MM.1S (cell line): Measurements from ENCODE around the gene CORO2A.

Experiments used
- DNase-seq: peaks from one replicate; pipeline ENCODE4 v3.0.0-alpha.2; 2015
- H2AFZ ChIP-seq: fragments of 300-600 bp; sonication (generic); 2 replicates; pipeline ENCODE4 v1.6.0; 2016; ENCODE audit warnings: antibody characterized with exemption, low read length
- H3F3A ChIP-seq: fragments of 300-600 bp; sonication (generic); 2 replicates; pipeline ENCODE4 v1.6.1; 2016; ENCODE audit warnings: mild to moderate bottlenecking, antibody characterized with exemption, low read length, moderate library complexity, mixed read lengths; ENCODE audit not compliant: insufficient read depth
- H3K27ac ChIP-seq: fragments of 300-600 bp; sonication (generic); 2 replicates; pipeline ENCODE4 v1.5.1; 2016; ENCODE audit warnings: mild to moderate bottlenecking, low read length
- H3K27me3 ChIP-seq: fragments of 300-600 bp; sonication (generic); replicated peaks from 2 replicates; pipeline ENCODE4 v1.6.0; 2016; ENCODE audit warnings: low read length; ENCODE audit not compliant: insufficient read depth
- H3K36me3 ChIP-seq: fragments of 300-600 bp; sonication (generic); replicated peaks from 2 replicates; pipeline ENCODE4 v1.6.1; 2016; ENCODE audit warnings: mild to moderate bottlenecking, low read length, mixed read lengths; ENCODE audit not compliant: insufficient read depth
- H3K4me1 ChIP-seq: fragments of 300-600 bp; sonication (generic); 2 replicates; pipeline ENCODE4 v1.6.1; 2016; ENCODE audit warnings: low read length, mixed read lengths
- H3K4me2 ChIP-seq: fragments of 300-600 bp; sonication (generic); 2 replicates; pipeline ENCODE4 v1.6.0; 2016; ENCODE audit warnings: low read depth, low read length
- H3K4me3 ChIP-seq: fragments of 300-600 bp; sonication (generic); 2 replicates; pipeline ENCODE4 v1.5.1; 2016; ENCODE audit warnings: low read length, mixed read lengths
- H3K79me2 ChIP-seq: fragments of 300-600 bp; sonication (generic); 2 replicates; pipeline ENCODE4 v1.6.1; 2016; ENCODE audit warnings: mixed run types, low read length, mixed read lengths
- H3K9ac ChIP-seq: fragments of 300-600 bp; sonication (generic); 2 replicates; pipeline ENCODE4 v1.6.1; 2016; ENCODE audit warnings: low read length, mixed read lengths
- H3K9me2 ChIP-seq: fragments of 300-600 bp; sonication (generic); replicated peaks from 2 replicates; pipeline ENCODE4 v1.6.1; 2016; ENCODE audit warnings: mild to moderate bottlenecking, low read length, mixed read lengths; ENCODE audit not compliant: insufficient read depth
- H3K9me3 ChIP-seq: fragments of 300-600 bp; sonication (generic); replicated peaks from 2 replicates; pipeline ENCODE4 v1.6.1; 2016; ENCODE audit warnings: mild to moderate bottlenecking, low read length, mixed read lengths; ENCODE audit not compliant: insufficient read depth
- H4K20me1 ChIP-seq: fragments of 300-600 bp; sonication (generic); 2 replicates; pipeline ENCODE4 v1.6.1; 2016; ENCODE audit warnings: mild to moderate bottlenecking, low read length, moderate library complexity, mixed read lengths; ENCODE audit not compliant: insufficient read depth
- EZH2 ChIP-seq: fragments of 300-600 bp; sonication (generic); optimal IDR thresholded peaks from 2 replicates; pipeline ENCODE3; 2017; ENCODE audit warnings: low read depth, mild to moderate bottlenecking, antibody characterized with exemption, low read length, mixed read lengths
- EZH2phosphoT487 ChIP-seq: fragments of 300-600 bp; sonication (generic); IDR thresholded peaks from 2 replicates; pipeline ENCODE4 v1.6.1; 2018; ENCODE audit warnings: antibody characterized with exemption, low read length
- TF ChIP-seq, protein P1 (sequence below): fragments of 300-600 bp; sonication (generic); IDR thresholded peaks from 2 replicates; pipeline ENCODE4 v1.5.1; 2016; ENCODE audit warnings: antibody characterized with exemption, low read length, mixed read lengths

The CORO2A gene

GRCh38 chr9:98158071-98158831, 34.2 kb downstream of the CORO2A start:
- H3K27ac ChIP-seq, result no peak overlapping the region
- TF ChIP-seq EZH2, result no peak
- no peak for TF ChIP-seq EZH2phosphoT487
- TF ChIP-seq, protein P1, sequence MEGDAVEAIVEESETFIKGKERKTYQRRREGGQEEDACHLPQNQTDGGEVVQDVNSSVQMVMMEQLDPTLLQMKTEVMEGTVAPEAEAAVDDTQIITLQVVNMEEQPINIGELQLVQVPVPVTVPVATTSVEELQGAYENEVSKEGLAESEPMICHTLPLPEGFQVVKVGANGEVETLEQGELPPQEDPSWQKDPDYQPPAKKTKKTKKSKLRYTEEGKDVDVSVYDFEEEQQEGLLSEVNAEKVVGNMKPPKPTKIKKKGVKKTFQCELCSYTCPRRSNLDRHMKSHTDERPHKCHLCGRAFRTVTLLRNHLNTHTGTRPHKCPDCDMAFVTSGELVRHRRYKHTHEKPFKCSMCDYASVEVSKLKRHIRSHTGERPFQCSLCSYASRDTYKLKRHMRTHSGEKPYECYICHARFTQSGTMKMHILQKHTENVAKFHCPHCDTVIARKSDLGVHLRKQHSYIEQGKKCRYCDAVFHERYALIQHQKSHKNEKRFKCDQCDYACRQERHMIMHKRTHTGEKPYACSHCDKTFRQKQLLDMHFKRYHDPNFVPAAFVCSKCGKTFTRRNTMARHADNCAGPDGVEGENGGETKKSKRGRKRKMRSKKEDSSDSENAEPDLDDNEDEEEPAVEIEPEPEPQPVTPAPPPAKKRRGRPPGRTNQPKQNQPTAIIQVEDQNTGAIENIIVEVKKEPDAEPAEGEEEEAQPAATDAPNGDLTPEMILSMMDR, result no peak
- H4K20me1 ChIP-seq, result no peaks in the 10 kb centered on the region
- no peak overlapping the region for H3K4me2 ChIP-seq
- H3K9me2 ChIP-seq, result no peaks in the 10 kb centered on the region
- no peaks in the 10 kb centered on the region for H3K36me3 ChIP-seq
- no peak overlapping the region for H3K4me3 ChIP-seq
- no peak overlapping the region for H3K9ac ChIP-seq
- no peaks in the 10 kb centered on the region for H3K27me3 ChIP-seq
- no peaks in the 10 kb centered on the region for H3F3A ChIP-seq
- DNase-seq, result no peak
- H3K9me3 ChIP-seq, result no peaks in the 10 kb centered on the region
- H3K4me1 ChIP-seq, result no peaks in the 10 kb centered on the region
- no peak overlapping the region for H2AFZ ChIP-seq
- H3K79me2 ChIP-seq, result no peaks in the 10 kb centered on the region

DNA sequence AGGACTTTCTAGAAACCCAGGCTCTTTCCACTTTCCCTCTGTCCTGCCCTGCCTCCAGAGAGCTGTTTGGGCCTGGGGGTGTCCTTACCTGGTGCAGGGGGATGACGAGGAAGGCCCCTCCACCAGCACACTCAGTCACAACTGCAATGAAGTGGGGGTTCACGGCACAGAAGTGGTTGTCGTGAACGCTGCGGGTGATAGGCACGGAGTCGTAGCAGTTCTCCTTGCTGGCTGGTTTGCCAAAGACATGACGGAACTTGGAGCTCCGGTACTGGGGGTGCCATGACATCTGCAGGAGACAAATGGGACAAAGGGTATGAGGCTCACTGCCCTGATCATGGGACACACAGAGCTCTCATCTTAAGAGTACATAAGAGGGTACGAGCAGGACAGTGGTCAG, 35.1 kb downstream of the CORO2A start:
- Histone ChIP-seq H3K4me1 (no peaks in the 10 kb centered on the region), H3K36me3 (no peaks in the 10 kb centered on the region), H3K9me2 (no peaks in the 10 kb centered on the region), H3K4me3 (no peak overlapping the region), H4K20me1 (no peaks in the 10 kb centered on the region), H3K9ac (no peak overlapping the region), H3F3A (no peaks in the 10 kb centered on the region), H3K9me3 (no peaks in the 10 kb centered on the region), H3K4me2 (no peak overlapping the region), H3K27me3 (no peaks in the 10 kb centered on the region), H2AFZ (no peak overlapping the region), H3K27ac (no peak overlapping the region), H3K79me2 (no peaks in the 10 kb centered on the region)
- TF ChIP-seq EZH2phosphoT487, result no peak
- DNase-seq, result no peak

- Histone ChIP-seq H3K27ac (no peak overlapping the region), H3K4me2 (no peak overlapping the region)
- TF ChIP-seq EZH2 (no peak), EZH2phosphoT487 (no peak)
- TF ChIP-seq, protein P1, result no peak
These were observed 37.8 kb downstream of the CORO2A start for GRCh38 chr9:98154678-98155077.

DNA sequence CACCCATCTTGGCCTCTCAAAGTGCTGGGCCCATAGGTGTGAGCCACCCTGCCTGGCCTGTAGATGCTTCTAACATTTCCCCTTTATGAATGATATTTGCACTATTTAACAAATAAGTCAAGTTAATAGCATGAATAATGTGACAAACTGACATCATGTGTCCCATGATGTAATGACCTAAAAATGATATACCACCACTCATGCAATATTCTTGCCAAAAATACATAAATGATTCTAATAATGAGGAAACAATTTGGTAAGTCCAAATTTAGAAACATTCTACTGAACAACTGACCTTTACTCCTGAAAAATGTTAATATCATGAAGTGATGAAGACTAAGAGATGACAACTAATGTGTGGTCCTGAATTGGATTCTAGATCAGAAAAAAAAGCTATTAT, 39.9 kb downstream of the CORO2A start:
- Histone ChIP-seq H2AFZ (no peak overlapping the region), H3K9ac (no peak overlapping the region), H3K9me3 (no peaks in the 10 kb centered on the region), H3K27me3 (no peaks in the 10 kb centered on the region), H3F3A (no peaks in the 10 kb centered on the region), H3K4me3 (no peak overlapping the region), H3K27ac (no peak overlapping the region), H3K36me3 (no peaks in the 10 kb centered on the region), H3K4me1 (no peaks in the 10 kb centered on the region), H3K9me2 (no peaks in the 10 kb centered on the region), H3K79me2 (no peaks in the 10 kb centered on the region), H4K20me1 (no peaks in the 10 kb centered on the region), H3K4me2 (no peak overlapping the region)
- TF ChIP-seq EZH2phosphoT487 (no peak), EZH2 (no peak)
- TF ChIP-seq, protein P1, result no peak
- DNase-seq, result no peak

More at GRCh38 chr9:98154678-98155077, 37.8 kb downstream of the CORO2A start:
- no peak overlapping the region for H3K9ac ChIP-seq
- no peaks in the 10 kb centered on the region for H3K9me2 ChIP-seq
- H3K36me3 ChIP-seq, result no peaks in the 10 kb centered on the region
- no peaks in the 10 kb centered on the region for H3K27me3 ChIP-seq
- H2AFZ ChIP-seq, result no peak overlapping the region
- H3K9me3 ChIP-seq, result no peaks in the 10 kb centered on the region
- H3K79me2 ChIP-seq, result no peaks in the 10 kb centered on the region
- DNase-seq, result no peak
- no peaks in the 10 kb centered on the region for H3F3A ChIP-seq
- H3K4me1 ChIP-seq, result no peaks in the 10 kb centered on the region
- no peak overlapping the region for H3K4me3 ChIP-seq
- H4K20me1 ChIP-seq, result no peaks in the 10 kb centered on the region
